Measurements from ENCODE around the gene PML.

DNA sequence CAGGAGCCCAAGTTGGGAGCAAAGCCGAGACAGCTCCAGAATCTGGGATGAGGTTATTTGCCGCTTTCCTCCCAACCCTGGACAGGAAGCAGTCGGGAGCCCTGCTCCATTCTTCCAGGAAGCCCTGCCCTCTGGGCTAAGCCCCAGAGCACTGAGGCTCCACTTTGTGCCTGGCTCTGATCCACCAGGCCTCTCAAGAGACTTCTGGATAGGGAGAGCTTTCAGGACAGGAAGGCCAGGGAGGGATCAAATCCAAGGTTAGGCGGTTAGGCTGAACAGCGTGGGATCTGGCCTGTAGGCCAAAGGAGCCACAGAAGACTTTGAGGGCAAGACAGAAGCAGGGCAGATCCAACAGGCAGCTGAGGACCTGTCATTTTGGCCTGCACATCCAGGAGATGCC is 3.3 kb upstream of the PML start:
- TF ChIP-seq, protein P1, sequence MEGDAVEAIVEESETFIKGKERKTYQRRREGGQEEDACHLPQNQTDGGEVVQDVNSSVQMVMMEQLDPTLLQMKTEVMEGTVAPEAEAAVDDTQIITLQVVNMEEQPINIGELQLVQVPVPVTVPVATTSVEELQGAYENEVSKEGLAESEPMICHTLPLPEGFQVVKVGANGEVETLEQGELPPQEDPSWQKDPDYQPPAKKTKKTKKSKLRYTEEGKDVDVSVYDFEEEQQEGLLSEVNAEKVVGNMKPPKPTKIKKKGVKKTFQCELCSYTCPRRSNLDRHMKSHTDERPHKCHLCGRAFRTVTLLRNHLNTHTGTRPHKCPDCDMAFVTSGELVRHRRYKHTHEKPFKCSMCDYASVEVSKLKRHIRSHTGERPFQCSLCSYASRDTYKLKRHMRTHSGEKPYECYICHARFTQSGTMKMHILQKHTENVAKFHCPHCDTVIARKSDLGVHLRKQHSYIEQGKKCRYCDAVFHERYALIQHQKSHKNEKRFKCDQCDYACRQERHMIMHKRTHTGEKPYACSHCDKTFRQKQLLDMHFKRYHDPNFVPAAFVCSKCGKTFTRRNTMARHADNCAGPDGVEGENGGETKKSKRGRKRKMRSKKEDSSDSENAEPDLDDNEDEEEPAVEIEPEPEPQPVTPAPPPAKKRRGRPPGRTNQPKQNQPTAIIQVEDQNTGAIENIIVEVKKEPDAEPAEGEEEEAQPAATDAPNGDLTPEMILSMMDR (IDR thresholded peaks at IDR 0.05; ENCODE audit: low read depth, low read length, missing input control), result no peak
- TF ChIP-seq FOXA1 (IDR thresholded peaks at IDR 0.05) (no peak), GABPA (IDR thresholded peaks at IDR 0.05 in 1 of 2, conservative IDR thresholded peaks at IDR 0.05 in 1 of 2) (no peak), RAD21 (IDR thresholded peaks at IDR 0.05) (no peak), RXRA (IDR thresholded peaks at IDR 0.05) (no peak)
- TF ChIP-seq, protein P2, sequence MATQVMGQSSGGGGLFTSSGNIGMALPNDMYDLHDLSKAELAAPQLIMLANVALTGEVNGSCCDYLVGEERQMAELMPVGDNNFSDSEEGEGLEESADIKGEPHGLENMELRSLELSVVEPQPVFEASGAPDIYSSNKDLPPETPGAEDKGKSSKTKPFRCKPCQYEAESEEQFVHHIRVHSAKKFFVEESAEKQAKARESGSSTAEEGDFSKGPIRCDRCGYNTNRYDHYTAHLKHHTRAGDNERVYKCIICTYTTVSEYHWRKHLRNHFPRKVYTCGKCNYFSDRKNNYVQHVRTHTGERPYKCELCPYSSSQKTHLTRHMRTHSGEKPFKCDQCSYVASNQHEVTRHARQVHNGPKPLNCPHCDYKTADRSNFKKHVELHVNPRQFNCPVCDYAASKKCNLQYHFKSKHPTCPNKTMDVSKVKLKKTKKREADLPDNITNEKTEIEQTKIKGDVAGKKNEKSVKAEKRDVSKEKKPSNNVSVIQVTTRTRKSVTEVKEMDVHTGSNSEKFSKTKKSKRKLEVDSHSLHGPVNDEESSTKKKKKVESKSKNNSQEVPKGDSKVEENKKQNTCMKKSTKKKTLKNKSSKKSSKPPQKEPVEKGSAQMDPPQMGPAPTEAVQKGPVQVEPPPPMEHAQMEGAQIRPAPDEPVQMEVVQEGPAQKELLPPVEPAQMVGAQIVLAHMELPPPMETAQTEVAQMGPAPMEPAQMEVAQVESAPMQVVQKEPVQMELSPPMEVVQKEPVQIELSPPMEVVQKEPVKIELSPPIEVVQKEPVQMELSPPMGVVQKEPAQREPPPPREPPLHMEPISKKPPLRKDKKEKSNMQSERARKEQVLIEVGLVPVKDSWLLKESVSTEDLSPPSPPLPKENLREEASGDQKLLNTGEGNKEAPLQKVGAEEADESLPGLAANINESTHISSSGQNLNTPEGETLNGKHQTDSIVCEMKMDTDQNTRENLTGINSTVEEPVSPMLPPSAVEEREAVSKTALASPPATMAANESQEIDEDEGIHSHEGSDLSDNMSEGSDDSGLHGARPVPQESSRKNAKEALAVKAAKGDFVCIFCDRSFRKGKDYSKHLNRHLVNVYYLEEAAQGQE (IDR thresholded peaks at IDR 0.05), result no peak
- TF ChIP-seq, protein P3, sequence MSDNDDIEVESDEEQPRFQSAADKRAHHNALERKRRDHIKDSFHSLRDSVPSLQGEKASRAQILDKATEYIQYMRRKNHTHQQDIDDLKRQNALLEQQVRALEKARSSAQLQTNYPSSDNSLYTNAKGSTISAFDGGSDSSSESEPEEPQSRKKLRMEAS (IDR thresholded peaks at IDR 0.05), result no peak

Data from liver (tissue), 3 donors.